ENCODE data around the gene TESK1.

DNA sequence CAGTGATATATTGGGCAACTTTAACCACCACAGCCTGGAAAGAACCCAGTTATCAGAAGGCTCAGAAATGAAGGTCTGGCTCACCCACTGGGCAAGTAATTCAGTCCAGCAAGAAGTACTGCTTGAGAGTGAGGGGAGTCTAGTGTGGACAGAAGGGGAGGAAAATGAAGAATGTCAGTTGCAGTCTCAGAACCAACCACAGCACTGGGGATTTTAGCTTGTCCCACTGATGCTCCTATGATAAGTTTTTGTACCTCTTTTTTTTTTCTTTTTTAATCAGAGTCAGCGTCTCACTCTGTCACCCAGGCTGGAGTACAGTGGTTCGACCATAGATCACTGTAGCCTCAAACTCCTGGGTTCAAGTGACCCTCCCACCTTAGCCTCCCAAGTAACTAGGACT is 22.5 kb downstream of the TESK1 start:
- TF ChIP-seq POLR2A (IDR thresholded peaks at IDR 0.05; ENCODE audit: low read depth, low read length) (no peak), CTCF (conservative IDR thresholded peaks at IDR 0.05; ENCODE audit: low read depth, low read length) (no peak), SMC3 (IDR thresholded peaks at IDR 0.05; ENCODE audit: low read depth, low read length) (no peak), BHLHE40 (IDR thresholded peaks at IDR 0.05; ENCODE audit: low read depth, low read length) (no peak), NFE2L2 (IDR thresholded peaks at IDR 0.05; ENCODE audit: low read depth, low read length) (no peak), MXI1 (IDR thresholded peaks at IDR 0.05; ENCODE audit: borderline replicate concordance, low read depth, low read length) (no peak), FOS (IDR thresholded peaks at IDR 0.05; ENCODE audit: low read depth, low read length) (no peak), RAD21 (IDR thresholded peaks at IDR 0.05; ENCODE audit: low read length) (no peak), CEBPB (IDR thresholded peaks at IDR 0.05; ENCODE audit: low read depth, low read length) (no peak), RFX5 (IDR thresholded peaks at IDR 0.05; ENCODE audit: low read depth, low read length) (no peak), MAFK (IDR thresholded peaks at IDR 0.05; ENCODE audit: low read depth, low read length) (no peak)

Measured in IMR-90 (cell line).